CD8-positive, alpha-beta memory T cell (primary cell): ENCODE measurements around the gene RAB9A. TPM values are rescaled to one million over a fixed set of nuclear protein-coding genes. Genes with fewer than 3 reads are reported as not detected.
A peak's percentile ranks its signal among the peaks of the same experiment; 100 is the strongest.
"Not testable (repeated sequence)": the region's sequence is repeated elsewhere in the genome, so short reads cannot be mapped to it uniquely, and the experiment has no call there.

Source experiments
- CTCF ChIA-PET: fragments of 350-600 bp; sonication (Branson Sonifier 250); formaldehyde crosslinking; loops from one replicate; lab custom pipeline; 2021; ENCODE audit warnings: antibody characterized with exemption; lab: Charles Lee
- POLR2A ChIA-PET: fragments of 350-600 bp; sonication (Branson Sonifier 250); formaldehyde crosslinking; loops from one replicate; lab custom pipeline; 2021; ENCODE audit warnings: antibody characterized with exemption; lab: Charles Lee
- DNase-seq, 5 donors: peaks; one replicate each; pipeline versions ENCODE4 v3.0.0 to v3.0.0-alpha.2; 2020 to 2022; ENCODE audit warnings: mixed read lengths in 1 of 5
- H3K27ac ChIP-seq: one replicate; pipeline ENCODE4 v1.7.0; 2013; ENCODE audit warnings: low read depth, mild to moderate bottlenecking, low read length, moderate library complexity
- H3K27me3 ChIP-seq: 2 replicates; pipeline ENCODE4 v1.7.0; 2013; ENCODE audit warnings: low read length, mild to moderate bottlenecking; ENCODE audit not compliant: insufficient read depth, poor library complexity, severe bottlenecking
- H3K36me3 ChIP-seq: 2 replicates; pipeline ENCODE4 v1.7.0; 2013; ENCODE audit warnings: mild to moderate bottlenecking, low read length, moderate library complexity; ENCODE audit not compliant: insufficient read depth
- H3K4me1 ChIP-seq: 2 replicates; pipeline ENCODE4 v1.7.0; 2013; ENCODE audit warnings: mild to moderate bottlenecking, low read length, moderate library complexity; ENCODE audit not compliant: insufficient read depth
- H3K4me3 ChIP-seq: 2 replicates; pipeline ENCODE4 v1.7.0; 2013; ENCODE audit warnings: mild to moderate bottlenecking, low read length
- H3K9me3 ChIP-seq: 2 replicates; pipeline ENCODE4 v1.7.0; 2013; ENCODE audit warnings: mild to moderate bottlenecking, low read length
- H3K27ac Mint-ChIP-seq, 8 donors: one replicate each; pipeline ENCODE4 v1.8.0; 2020 to 2021; ENCODE audit warnings: mixed read lengths in 8 of 8, mild to moderate bottlenecking in 6 of 8, inconsistent platforms in 3 of 8, moderate library complexity in 3 of 8
- H3K27me3 Mint-ChIP-seq, 2 donors: one replicate each; pipeline ENCODE4 v1.8.0; 2020 to 2021; ENCODE audit warnings: mixed read lengths in 2 of 2, mild to moderate bottlenecking in 1 of 2, moderate library complexity in 1 of 2
- H3K36me3 Mint-ChIP-seq, 3 donors: one replicate each; pipeline ENCODE4 v1.8.0; 2020 to 2021; ENCODE audit warnings: mixed read lengths in 3 of 3, inconsistent platforms in 1 of 3, mild to moderate bottlenecking in 1 of 3
- H3K4me1 Mint-ChIP-seq, 3 donors: one replicate each; pipeline ENCODE4 v1.8.0; 2020 to 2021; ENCODE audit warnings: mixed read lengths in 3 of 3, inconsistent platforms in 1 of 3, mild to moderate bottlenecking in 1 of 3
- H3K4me3 Mint-ChIP-seq, 7 donors: one replicate each; pipeline ENCODE4 v1.8.0; 2020 to 2021; ENCODE audit warnings: mixed read lengths in 7 of 7, mild to moderate bottlenecking in 6 of 7, moderate library complexity in 4 of 7, inconsistent platforms in 2 of 7
- H3K9me3 Mint-ChIP-seq, 5 donors: one replicate each; pipeline ENCODE4 v1.8.0; 2020 to 2022; ENCODE audit warnings: mixed read lengths in 5 of 5, mild to moderate bottlenecking in 3 of 5, moderate library complexity in 2 of 5, inconsistent platforms in 1 of 5
- polyA plus RNA-seq: library from polyadenylated mRNA; unstranded; fragments of 300-500 nt; fragmentation: Illumina TruSeq; gene quantifications from one replicate; pipeline ENCODE4 v1.2.3, GENCODE V29; 2021
- total RNA-seq, 2 experiments: library from RNA; stranded (reverse); gene quantifications; one replicate each; pipeline ENCODE4 v1.2.3, GENCODE V29; 2021

Gene RAB9A
- total RNA-seq (10 to 100 TPM; 27.1 to 32.8 TPM), polyA plus RNA-seq (48.1 TPM)

GRCh38 chrX:13688958-13689740 lies at the start of gene RAB9A:
Gene RAB9A, plus strand, starts transcription at chrX:13689128. Its CDS starts 19,619 bp downstream, at chrX:13708747.
- Histone ChIP-seq H3K36me3 (no peaks in the 10 kb centered on the region), H3K4me3 (peak within 1 kb of the TSS; percentile 80), H3K4me1 (peaks cover 35% of the 10 kb centered on the region), H3K27ac (peak within 1 kb of the TSS; percentile 82), H3K27me3 (no peaks in the 10 kb centered on the region), H3K9me3 (no peaks in the 10 kb centered on the region)
- peak; percentile 74 to 86 (median 79) for DNase-seq
- Mint-ChIP-seq H3K4me1 (peaks cover 60 to 81% (median 71%) of the 10 kb centered on the region in 3 donors), H3K36me3 (peaks cover 0 to 12% (median 1%) of the 10 kb centered on the region in 3 donors), H3K4me3 (peak within 1 kb of the TSS; percentile 89 to 96 (median 93)), H3K9me3 (no peaks in the 10 kb centered on the region), H3K27me3 (peaks cover 0 to 8% of the 10 kb centered on the region in 2 donors), H3K27ac (peak within 1 kb of the TSS; percentile 91 to 99 (median 96))
- ChIA-PET CTCF (interaction anchor here (0.7 to 2.2 kb wide), 6 partner anchors 20 to 723 kb away, joined by 3 to 8 read pairs (median 4); partner anchors contain the start of genes OFD1 and TRAPPC2), POLR2A (interaction anchor here (1.5 to 3.9 kb wide), 3 partner anchors 9 to 47 kb away, joined by 6 to 17 read pairs (median 8); partner anchors contain the start of genes OFD1 and TRAPPC2)

GRCh38 chrX:13641684-13642083 lies 47.2 kb upstream of the RAB9A start:
- H3K4me1 ChIP-seq, H3K4me3 ChIP-seq, H3K4me1 Mint-ChIP-seq, H3K9me3 ChIP-seq, H3K27me3 ChIP-seq, H3K4me3 Mint-ChIP-seq, H3K36me3 ChIP-seq, H3K36me3 Mint-ChIP-seq, H3K27ac ChIP-seq, POLR2A ChIA-PET, CTCF ChIA-PET, H3K27ac Mint-ChIP-seq, DNase-seq: not testable (repeated sequence)
- peaks cover 2 to 18% (median 11%) of the 10 kb centered on the region in 5 donors for H3K9me3 Mint-ChIP-seq
- H3K27me3 Mint-ChIP-seq = peaks cover 0 to 46% of the 10 kb centered on the region in 2 donors

- ChIA-PET POLR2A (no interaction called here), CTCF (interaction anchor here (1.1 to 3.0 kb wide), 6 partner anchors 10 to 699 kb away, joined by 3 to 12 read pairs (median 3); no protein-coding TSS in a partner anchor)
- Histone ChIP-seq H3K4me3 (no peak overlapping the region), H3K27me3 (no peaks in the 10 kb centered on the region), H3K9me3 (no peaks in the 10 kb centered on the region), H3K27ac (no peak overlapping the region), H3K4me1 (no peaks in the 10 kb centered on the region), H3K36me3 (no peaks in the 10 kb centered on the region)
- Mint-ChIP-seq H3K27ac (peak overlapping the region in 1 of 8 donors; percentile 17), H3K27me3 (peaks cover 0 to 29% of the 10 kb centered on the region in 2 donors), H3K4me1 (peaks cover 9 to 22% (median 13%) of the 10 kb centered on the region in 3 donors), H3K36me3 (no peaks in the 10 kb centered on the region), H3K4me3 (no peak overlapping the region), H3K9me3 (no peaks in the 10 kb centered on the region)
- DNase-seq = no peak
These were observed 43.3 kb upstream of the RAB9A start for GRCh38 chrX:13645464-13646153.

- POLR2A ChIA-PET = no interaction called here
These were observed 42.8 kb upstream of the RAB9A start for GRCh38 chrX:13646154-13646549.

DNA sequence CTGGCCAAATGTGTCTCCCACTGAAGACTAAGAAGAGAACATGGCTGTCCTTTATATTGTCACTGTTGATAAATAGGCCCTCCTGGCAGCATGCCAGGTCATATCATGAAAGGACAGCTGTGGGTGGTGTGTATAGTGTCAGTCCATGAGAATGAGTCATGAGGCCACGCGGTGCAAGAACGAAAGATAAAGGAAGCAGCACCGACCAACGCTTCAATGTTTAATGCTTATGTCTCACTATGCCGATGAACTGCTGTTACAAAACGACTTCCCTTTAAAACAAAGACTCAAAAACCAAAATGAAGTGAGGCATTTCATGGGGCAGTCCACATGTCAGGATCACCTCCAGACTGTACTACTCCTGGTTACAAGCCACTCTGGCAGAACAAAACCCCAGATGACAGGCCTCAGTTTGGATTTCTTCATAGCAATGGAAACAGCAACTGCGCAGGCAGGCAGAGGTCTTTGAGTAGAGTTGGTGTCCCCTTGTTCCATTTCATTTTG lies 41.2 kb upstream of the RAB9A start:
- DNase-seq = peak in 4 of 5 donors; percentile 39 to 87 (median 54)
- Histone ChIP-seq H3K9me3 (no peaks in the 10 kb centered on the region), H3K27me3 (no peaks in the 10 kb centered on the region), H3K4me1 (peaks cover 6% of the 10 kb centered on the region), H3K36me3 (no peaks in the 10 kb centered on the region), H3K27ac (peak overlapping the region; percentile 65), H3K4me3 (no peak overlapping the region)
- POLR2A ChIA-PET = no interaction called here
- peak overlapping the region in 6 of 7 donors; percentile 0 to 65 (median 41) for H3K4me3 Mint-ChIP-seq
- CTCF ChIA-PET = no interaction called here
- peaks cover 0 to 23% of the 10 kb centered on the region in 2 donors for H3K27me3 Mint-ChIP-seq
- peak overlapping the region; percentile 54 to 91 (median 88) for H3K27ac Mint-ChIP-seq
- H3K4me1 Mint-ChIP-seq = peaks cover 21 to 29% (median 22%) of the 10 kb centered on the region in 3 donors
- no peaks in the 10 kb centered on the region for H3K36me3 Mint-ChIP-seq
- H3K9me3 Mint-ChIP-seq = no peaks in the 10 kb centered on the region

More at GRCh38 chrX:13646154-13646549, 42.8 kb upstream of the RAB9A start:
- Mint-ChIP-seq H3K4me1 (peaks cover 13 to 22% (median 13%) of the 10 kb centered on the region in 3 donors), H3K36me3 (no peaks in the 10 kb centered on the region), H3K9me3 (no peaks in the 10 kb centered on the region), H3K27me3 (peaks cover 0 to 29% of the 10 kb centered on the region in 2 donors), H3K27ac (peak overlapping the region in 3 of 8 donors; percentile 17 to 50 (median 47)), H3K4me3 (no peak overlapping the region)
- H3K27me3 ChIP-seq = no peaks in the 10 kb centered on the region
- no peak overlapping the region for H3K27ac ChIP-seq
- DNase-seq = peak in 2 of 5 donors; percentile 8 to 52
- H3K9me3 ChIP-seq = no peaks in the 10 kb centered on the region
- CTCF ChIA-PET = interaction anchor here (1.1 to 3.0 kb wide), 7 partner anchors 10 to 699 kb away, joined by 3 to 12 read pairs (median 3); no protein-coding TSS in a partner anchor
- no peaks in the 10 kb centered on the region for H3K36me3 ChIP-seq
- H3K4me1 ChIP-seq = no peaks in the 10 kb centered on the region
- H3K4me3 ChIP-seq = no peak overlapping the region

DNA sequence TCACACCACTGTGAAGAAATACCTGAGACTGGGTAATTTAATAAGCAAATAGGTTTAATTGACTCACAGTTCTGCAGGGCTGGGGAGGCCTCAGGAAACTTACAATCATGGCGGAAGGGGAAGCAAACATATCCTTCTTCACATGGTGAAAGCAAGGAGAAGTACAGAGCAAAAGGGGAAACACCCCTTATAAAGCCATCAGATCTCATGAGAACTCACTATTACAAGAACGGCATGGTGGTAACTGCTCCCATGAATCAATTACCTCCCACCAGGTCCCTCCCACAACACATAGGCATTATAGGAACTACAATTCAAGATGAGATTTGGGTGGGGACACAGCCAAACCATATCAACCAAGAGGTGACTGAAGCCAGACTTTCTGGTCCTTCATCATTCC lies 40.6 kb upstream of the RAB9A start:
- H3K9me3 ChIP-seq, H3K27me3 ChIP-seq, H3K4me3 Mint-ChIP-seq, H3K36me3 Mint-ChIP-seq, H3K4me1 ChIP-seq, CTCF ChIA-PET, DNase-seq, H3K36me3 ChIP-seq, H3K9me3 Mint-ChIP-seq, H3K4me3 ChIP-seq: not testable (repeated sequence)
- Mint-ChIP-seq H3K4me1 (peaks cover 22 to 31% (median 24%) of the 10 kb centered on the region in 3 donors), H3K27me3 (peaks cover 0 to 24% of the 10 kb centered on the region in 2 donors), H3K27ac (peak overlapping the region in 5 of 8 donors; percentile 23 to 91 (median 89))
- H3K27ac ChIP-seq = peak overlapping the region; percentile 65
- POLR2A ChIA-PET = interaction anchor here (0.9 kb wide), 1 partner anchor 86 kb away, joined by 3 read pairs; the partner anchor contains the start of genes OFD1 and TRAPPC2

DNA sequence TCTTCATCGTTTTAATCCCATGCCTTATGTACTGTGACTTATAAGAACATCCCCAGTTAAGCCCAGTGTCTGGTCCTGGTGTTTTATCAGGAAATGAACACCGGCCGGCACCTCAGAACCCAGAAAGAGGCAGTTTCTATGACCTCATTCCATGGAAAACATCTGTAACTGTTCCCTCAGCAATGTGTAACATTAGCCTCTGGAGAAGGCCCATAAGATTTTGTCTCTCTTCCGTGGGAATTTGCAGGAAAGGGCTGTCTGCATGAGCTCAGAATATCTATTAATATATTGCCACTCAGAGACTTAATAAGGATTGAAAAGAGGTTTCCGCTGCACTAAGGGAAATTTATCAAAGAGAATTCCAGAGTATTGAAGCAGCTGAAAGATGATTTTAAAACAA lies 39.1 kb upstream of the RAB9A start:
- peaks cover 0 to 3% (median under 1%) of the 10 kb centered on the region in 3 donors for H3K36me3 Mint-ChIP-seq
- ChIA-PET POLR2A (no interaction called here), CTCF (no interaction called here)
- peaks cover 35 to 38% (median 37%) of the 10 kb centered on the region in 3 donors for H3K4me1 Mint-ChIP-seq
- Histone ChIP-seq H3K27ac (no peak overlapping the region), H3K36me3 (no peaks in the 10 kb centered on the region), H3K4me1 (peaks cover 18% of the 10 kb centered on the region), H3K27me3 (no peaks in the 10 kb centered on the region), H3K9me3 (no peaks in the 10 kb centered on the region), H3K4me3 (no peak overlapping the region)
- H3K4me3 Mint-ChIP-seq = no peak overlapping the region
- peak overlapping the region in 1 of 8 donors; percentile 45 for H3K27ac Mint-ChIP-seq
- peaks cover 0 to 21% of the 10 kb centered on the region in 2 donors for H3K27me3 Mint-ChIP-seq
- no peaks in the 10 kb centered on the region for H3K9me3 Mint-ChIP-seq
- no peak for DNase-seq
